Stimulated activated CD8-positive, alpha-beta memory T cell treated with anti-CD3 and anti-CD28 coated beads, Interleukin-7, amount 100 ng/mL, for 4 hours (primary cell): Measurements from ENCODE around the gene CPSF4.

Experiments used
- DNase-seq, 2 donors: peaks; one replicate each; pipeline ENCODE4 v3.0.0-alpha.2; 2020; ENCODE audit warnings: low read depth in 2 of 2

The CPSF4 gene

DNA sequence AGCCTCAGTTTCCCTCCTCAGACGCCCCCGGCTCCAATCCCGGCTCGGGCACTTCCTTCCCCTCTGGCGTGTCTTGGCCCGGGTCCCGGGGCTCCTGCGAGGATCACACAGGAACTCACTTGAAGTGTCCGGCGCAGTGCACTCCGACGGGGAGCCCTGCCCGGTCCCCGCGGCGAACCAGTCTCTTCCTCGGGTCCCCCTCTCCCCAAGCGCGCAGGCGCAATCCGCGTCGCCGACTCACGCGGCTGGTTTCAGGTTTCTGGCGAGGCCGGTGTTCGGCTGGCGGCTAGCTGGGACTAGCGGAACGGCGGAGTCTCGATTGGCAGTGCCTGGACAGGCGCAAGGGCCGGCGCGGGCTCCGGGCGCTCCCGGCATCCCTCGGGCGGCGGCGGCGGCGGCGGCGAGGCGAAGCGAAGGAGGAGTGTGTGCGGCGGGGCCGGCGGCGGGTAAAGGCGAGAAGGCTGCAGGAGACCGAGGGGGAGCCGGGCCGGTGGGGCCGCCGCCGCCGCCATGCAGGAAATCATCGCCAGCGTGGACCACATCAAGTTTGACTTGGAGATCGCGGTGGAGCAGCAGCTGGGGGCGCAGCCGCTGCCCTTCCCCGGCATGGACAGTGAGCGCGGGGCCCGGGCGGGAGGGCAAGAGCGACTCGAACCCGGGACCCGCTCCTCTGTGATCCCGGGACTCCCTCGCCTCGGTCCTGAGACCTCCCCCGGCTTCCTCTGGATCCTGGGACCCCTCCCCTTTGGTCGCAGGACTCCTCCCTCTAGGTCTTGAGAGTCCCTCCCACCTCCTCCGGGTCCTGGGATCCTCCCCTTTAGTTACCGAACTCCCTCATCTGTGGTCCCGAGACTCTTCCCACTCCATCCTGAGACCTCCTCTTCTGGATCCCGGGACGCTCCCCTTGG lies at the start of gene CPSF4, which contains the start of gene PTCD1:
TSS of gene CPSF4 (plus strand) at position 371 of the 908 bp plus-strand sequence. CDS start at position 511, 140 bp downstream.
TSS of gene PTCD1 (minus strand) at position 226 of the 908 bp plus-strand sequence. CDS start 3,556 bp downstream, outside the sequence.
- peak; percentile 87 to 88 for DNase-seq

DNA sequence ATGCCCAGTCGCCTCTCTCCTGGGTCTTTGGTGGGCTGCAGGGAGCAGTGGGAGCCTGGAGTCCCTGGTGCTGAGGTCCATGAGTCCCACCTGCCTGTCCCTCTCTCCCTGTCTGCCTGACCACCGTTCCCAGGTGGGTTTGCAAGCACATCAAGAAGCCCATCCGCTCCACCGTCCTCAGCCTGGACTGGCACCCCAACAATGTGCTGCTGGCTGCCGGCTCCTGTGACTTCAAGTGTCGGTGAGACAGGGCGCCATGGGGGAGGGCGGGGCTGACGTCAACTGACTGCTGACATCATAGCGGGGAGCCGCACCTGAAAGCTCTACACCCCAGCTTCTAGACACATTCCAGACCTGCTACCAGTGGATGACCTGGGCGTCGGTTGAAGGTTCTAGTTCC lies 49.0 kb upstream of the CPSF4 start:
- no peak for DNase-seq

DNA sequence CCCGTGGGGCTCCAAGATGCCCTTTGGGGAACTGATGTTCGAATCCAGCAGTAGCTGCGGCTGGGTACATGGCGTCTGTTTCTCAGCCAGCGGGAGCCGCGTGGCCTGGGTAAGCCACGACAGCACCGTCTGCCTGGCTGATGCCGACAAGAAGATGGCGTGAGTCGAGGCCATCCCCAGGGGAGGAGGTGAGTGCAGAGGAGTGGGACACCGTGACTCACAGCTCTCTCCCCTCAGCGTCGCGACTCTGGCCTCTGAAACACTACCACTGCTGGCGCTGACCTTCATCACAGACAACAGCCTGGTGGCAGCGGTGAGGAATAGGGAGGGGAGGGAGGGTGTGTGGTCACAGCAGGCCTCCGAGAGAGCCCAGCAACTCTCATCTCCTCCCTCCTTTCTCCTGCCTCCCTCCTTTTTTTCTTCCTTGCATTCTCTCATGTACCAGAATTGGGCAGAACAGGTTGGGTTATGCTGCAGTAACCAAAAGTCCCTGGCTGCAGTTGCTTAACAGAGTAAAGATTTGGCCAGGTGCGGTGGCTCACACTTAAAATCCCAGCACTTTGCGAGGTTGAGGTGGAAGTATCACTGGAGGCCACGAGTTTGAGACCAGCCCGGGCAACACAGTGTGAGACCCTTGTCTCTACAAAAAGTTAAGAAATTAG lies 47.7 kb upstream of the CPSF4 start:
- no peak for DNase-seq

- no peak for DNase-seq
Measured at GRCh38 chr7:99392046-99392445, 46.7 kb upstream of the CPSF4 start.

- DNase-seq, result peak; percentile 66 to 79
Measured at GRCh38 chr7:99392659-99393354, 45.9 kb upstream of the CPSF4 start.

- no peak for DNase-seq
Measured at GRCh38 chr7:99393355-99394187, 45.2 kb upstream of the CPSF4 start.

DNA sequence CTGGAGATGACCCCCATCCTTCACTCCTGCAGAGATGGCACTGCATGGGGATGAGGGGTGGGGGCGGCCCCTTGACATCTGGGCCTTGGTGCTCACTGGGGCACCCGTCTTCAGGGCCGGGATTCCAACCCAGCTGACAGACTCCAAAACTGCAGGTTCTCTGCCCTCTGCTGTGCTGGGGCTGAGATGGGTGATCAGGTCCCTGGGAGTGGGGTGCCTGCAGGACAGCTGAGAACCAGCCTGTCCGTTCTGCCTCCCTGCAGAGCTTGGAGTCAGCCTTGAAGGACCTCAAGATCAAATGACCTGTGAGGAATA lies 44.6 kb upstream of the CPSF4 start:
- no peak for DNase-seq

GRCh38 chr7:99395616-99396327 lies 43.0 kb upstream of the CPSF4 start:
- no peak for DNase-seq

GRCh38 chr7:99396418-99397296 lies 42.1 kb upstream of the CPSF4 start:
- DNase-seq, result no peak

DNA sequence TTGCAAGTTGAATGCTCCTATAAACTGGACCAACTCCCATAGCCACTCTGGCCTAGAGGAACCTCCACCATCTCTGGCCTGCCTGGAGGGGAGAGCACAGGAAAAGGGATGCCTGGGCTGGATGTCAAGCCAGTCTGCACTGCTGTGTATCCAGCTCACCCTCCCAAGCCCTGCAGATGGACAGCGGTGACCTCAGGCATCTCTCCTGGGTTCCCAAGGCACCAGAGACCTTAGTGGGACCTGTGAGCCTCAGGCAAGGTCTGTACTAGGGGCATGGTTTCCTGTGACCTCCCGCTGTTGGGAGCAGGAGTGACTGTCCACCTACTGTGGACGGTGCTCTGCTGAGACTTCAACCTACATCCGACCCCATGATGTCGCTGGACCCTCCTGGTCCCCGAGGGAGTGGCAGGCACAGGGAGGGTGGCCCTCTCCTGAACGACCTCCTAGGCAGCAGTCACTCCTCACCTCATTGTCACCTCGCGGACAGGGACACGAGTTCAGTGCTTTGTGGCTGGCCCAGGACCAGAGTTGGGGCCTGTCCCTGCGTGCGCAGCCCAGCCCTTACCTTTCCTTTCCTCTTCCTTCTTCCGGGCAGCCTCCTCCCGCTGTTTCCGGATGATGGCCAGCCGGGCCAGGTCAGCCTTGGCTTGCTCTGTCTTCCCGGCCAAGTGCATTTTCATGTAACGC lies 41.3 kb upstream of the CPSF4 start:
- DNase-seq, result no peak

DNA sequence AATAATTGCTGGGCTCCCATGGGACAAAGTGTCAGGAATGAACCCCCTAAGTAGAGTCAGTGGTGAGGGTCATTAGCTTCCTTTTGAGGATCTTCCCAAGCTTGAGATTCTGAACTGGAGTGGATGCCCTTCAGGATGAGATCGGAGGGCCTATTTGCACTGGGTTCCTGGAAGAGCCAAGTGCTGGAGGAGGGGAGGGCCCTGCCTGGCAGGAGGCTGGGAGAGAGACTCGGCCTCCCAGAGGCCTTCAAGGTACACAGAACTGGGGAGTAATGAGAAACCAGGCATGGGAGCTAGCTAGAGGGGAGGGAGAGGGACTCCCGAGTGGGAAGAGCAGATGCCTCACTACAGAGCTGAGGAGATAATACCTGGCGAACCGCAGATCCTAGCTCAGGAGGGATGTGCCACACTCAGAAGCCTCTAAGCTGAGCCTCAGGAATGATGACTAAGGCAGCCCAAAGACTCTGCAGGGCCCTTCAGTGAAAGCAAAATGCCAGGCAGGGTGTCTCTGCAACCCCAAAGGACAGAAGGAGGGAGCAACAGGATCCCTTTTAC lies 39.8 kb upstream of the CPSF4 start:
- DNase-seq, result no peak

DNA sequence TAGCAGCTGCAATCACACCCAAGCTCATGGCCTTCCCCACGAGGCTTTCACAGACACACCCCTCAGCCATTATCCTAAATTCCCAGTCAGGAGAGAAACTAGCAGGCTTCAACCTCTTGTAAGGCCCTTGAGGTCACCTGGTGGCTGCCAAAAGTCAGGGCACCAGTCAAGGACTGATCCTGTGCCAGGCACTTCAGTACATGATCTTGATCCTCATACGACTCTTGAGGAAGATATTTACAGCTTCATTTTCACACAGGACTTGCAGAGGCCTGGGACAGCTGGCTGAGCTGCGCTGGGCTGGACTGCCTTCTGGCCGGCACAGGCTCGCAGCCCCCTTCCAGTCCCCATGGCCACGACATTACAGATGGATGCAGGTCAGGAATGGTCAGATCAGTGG lies 39.1 kb upstream of the CPSF4 start:
- no peak for DNase-seq

DNA sequence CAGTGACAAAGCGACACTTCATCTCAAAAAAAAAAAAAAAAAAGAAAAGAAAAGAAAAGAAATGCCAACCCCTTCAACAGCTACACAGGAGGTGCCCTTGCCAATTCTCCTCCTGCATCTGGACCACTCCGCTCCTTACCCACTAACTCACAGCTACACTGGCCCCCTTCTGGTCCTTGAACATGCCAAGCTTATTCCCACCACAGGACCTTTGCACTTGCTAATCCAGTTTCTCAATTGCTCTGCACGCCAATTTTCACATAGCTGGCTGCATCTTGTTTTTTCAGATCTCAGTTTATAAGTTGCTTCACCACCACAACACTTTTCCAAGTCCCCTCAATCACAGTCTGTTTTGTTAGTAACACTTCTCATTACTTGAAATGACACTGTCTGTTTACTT lies 35.9 kb upstream of the CPSF4 start:
- no peak for DNase-seq

GRCh38 chr7:99403764-99404163 lies 35.0 kb upstream of the CPSF4 start:
- DNase-seq, result no peak

DNA sequence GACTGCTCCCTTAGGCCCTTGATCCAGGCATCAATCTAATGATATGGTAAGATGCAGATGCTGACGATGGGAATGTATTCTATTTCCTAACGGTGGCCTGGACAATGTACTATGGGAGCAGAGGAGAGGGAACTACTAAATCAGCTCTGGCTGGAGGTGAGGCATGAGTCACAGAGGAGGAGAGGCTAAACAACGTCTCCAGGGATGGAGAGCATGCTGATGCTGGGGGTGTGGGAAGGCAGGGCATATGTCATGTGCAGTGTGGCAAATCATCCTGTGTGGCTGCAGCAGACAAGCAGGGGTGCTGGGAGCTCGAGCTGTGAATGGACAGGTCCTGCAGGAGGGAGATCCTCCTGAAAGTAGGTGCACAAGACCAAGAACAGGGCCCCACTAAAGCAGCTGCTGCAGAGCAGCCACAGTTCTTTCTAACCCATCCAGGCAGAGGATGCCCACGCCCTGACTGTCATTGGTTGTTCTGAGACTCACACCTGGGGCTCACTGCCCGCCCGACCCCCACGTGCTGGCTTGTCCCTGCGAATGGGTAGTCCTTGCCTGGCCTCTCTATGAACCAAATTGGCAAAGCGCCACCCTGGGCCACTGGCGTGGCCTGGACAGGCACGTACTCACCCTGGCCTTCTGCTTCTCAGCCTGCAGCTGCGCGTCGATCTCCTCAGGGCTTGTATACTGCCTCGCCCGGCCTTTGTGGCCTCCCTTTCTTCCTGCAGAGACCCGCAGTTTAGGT lies 34.3 kb upstream of the CPSF4 start:
- DNase-seq, result no peak

GRCh38 chr7:99404977-99405320 lies 33.8 kb upstream of the CPSF4 start:
- DNase-seq, result no peak

DNA sequence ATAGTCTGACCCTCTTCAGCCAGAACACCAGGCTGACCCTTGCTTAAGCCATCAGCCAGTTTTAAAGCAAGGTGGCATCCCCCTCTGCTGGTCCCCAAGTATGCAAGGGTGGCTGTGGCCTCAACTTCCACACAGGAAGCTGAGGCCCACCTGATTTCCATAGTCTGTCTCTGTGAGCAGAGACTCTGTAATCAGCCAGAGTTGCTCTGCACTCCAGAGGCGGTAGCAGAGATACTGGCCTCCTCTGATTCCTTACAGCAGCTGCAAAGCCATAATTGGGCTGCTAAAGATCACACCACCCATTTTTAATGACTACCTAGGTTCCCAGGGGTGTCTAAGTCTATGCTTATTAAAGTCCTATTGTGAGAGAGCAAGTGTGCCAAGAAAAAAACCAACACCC lies 32.2 kb upstream of the CPSF4 start:
- DNase-seq, result no peak

GRCh38 chr7:99407872-99408378 lies 30.8 kb upstream of the CPSF4 start:
- DNase-seq, result peak in 1 of 2 donors; percentile 40
